ENCODE data around the gene APOC4.

APOC4 gene

DNA sequence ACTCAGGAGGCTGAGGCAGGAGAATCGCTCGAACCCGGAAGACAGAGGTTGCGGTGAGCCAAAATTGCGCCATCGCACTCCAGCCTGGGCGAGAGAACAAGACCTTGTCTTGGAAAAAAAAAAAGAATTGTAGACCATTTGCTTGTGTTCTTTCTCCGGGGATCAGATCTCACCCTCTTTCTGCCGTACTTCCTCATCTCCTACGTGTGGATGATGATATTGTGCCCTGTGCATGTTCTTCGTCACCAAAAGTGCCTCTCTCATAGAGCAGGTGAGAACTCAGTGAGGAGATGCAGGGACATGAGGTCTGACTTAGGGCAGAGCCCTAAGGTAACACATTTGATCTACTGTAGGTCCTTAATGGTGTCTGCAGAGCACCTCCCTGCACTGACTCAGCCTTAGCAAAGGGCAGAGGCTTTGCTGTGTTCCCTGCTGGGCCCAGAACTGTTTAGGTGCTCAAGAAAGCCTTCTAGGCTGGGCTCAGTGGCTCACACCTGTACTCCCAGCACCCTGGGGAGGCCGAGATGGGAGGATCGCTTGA is 5.1 kb downstream of the APOC4 start:
- no peak for DNase-seq (ENCODE audit: low read depth)
- TF ChIP-seq, protein P1, sequence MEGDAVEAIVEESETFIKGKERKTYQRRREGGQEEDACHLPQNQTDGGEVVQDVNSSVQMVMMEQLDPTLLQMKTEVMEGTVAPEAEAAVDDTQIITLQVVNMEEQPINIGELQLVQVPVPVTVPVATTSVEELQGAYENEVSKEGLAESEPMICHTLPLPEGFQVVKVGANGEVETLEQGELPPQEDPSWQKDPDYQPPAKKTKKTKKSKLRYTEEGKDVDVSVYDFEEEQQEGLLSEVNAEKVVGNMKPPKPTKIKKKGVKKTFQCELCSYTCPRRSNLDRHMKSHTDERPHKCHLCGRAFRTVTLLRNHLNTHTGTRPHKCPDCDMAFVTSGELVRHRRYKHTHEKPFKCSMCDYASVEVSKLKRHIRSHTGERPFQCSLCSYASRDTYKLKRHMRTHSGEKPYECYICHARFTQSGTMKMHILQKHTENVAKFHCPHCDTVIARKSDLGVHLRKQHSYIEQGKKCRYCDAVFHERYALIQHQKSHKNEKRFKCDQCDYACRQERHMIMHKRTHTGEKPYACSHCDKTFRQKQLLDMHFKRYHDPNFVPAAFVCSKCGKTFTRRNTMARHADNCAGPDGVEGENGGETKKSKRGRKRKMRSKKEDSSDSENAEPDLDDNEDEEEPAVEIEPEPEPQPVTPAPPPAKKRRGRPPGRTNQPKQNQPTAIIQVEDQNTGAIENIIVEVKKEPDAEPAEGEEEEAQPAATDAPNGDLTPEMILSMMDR (IDR thresholded peaks at IDR 0.05; ENCODE audit: low read depth, low read length, missing control alignments) = no peak
- no peak overlapping the region for H3K4me3 ChIP-seq (ENCODE audit: low read depth, low read length)

DNA sequence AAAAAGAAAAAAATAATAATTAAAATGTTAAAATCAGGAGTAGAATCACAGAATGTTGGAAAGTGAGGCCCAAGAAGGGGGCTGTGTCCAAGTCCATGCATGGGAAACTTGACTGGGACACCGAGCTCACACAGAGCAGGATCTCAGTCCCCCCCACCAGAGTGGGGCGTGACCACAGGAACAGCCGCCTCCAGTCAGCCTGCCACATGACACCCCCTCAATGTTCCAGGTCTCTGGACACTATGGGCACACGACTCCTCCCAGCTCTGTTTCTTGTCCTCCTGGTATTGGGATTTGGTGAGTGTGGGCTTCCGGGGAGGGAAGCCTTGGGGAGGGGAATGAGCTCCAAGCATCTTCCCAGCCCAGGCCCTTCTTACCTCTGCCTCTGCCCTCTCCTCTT is 6.2 kb downstream of the APOC4 start:
- TF ChIP-seq, protein P1 (IDR thresholded peaks at IDR 0.05; ENCODE audit: low read depth, low read length, missing control alignments) = no peak
- no peak for DNase-seq (ENCODE audit: low read depth)
- H3K4me3 ChIP-seq (ENCODE audit: low read depth, low read length) = no peak overlapping the region

GRCh38 chr19:44948763-44949374 is 6.8 kb downstream of the APOC4 start:
- TF ChIP-seq, protein P1 (IDR thresholded peaks at IDR 0.05; ENCODE audit: low read depth, low read length, missing control alignments) = no peak
- no peak for DNase-seq (ENCODE audit: low read depth)
- H3K4me3 ChIP-seq (ENCODE audit: low read depth, low read length) = no peak overlapping the region

DNA sequence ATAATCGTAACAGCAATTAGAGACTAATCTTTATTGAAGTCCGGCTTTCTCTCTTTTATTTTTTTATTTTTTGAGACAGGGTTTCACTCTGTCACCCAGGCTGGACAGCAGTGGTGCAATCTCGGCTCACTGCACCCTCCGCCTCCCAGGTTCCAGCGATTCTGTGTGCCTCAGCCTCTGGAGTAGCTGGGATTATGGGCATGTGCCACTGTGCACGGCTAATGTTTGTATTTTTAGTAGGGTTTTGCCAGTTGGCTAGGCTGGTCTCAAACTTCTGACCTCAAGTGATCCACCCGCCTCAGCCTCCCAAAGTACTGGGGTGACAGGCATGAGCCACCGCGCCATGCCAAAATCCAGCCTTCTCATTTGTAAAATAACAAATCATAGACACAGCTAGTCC is 7.5 kb downstream of the APOC4 start:
- TF ChIP-seq, protein P1 (IDR thresholded peaks at IDR 0.05; ENCODE audit: low read depth, low read length, missing control alignments) = no peak
- DNase-seq (ENCODE audit: low read depth) = no peak
- H3K4me3 ChIP-seq (ENCODE audit: low read depth, low read length) = no peak overlapping the region

GRCh38 chr19:44951179-44952159 is 9.4 kb downstream of the APOC4 start:
- DNase-seq (ENCODE audit: low read depth) = no peak
- TF ChIP-seq, protein P1 (IDR thresholded peaks at IDR 0.05; ENCODE audit: low read depth, low read length, missing control alignments) = peak; percentile 72
- no peak overlapping the region for H3K4me3 ChIP-seq (ENCODE audit: low read depth, low read length)

DNA sequence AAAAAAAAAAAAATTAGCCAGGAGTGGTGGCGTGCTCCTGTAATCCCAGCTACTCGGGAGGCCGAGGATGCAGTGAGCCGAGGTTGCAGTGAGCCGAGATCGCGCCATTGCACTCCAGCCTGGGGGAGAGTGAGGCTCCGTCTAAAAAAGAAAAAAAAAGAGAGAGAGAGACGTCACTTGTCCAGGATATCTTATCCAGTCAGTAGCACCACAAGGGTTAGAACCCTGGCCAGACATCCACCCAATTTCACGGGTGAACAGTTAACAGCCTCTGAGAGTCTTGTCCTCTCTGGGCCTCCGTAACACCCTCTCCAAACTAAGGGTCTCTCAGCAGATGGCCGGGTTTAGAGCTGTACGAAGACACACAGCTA is 12.2 kb downstream of the APOC4 start:
- H3K4me3 ChIP-seq (ENCODE audit: low read depth, low read length) = peak overlapping the region; percentile 57
- DNase-seq (ENCODE audit: low read depth) = no peak
- TF ChIP-seq, protein P1 (IDR thresholded peaks at IDR 0.05; ENCODE audit: low read depth, low read length, missing control alignments) = no peak

Data from GM12864 (cell line).